OCI-LY1 (cell line): ENCODE results near the gene VKORC1.
"Not testable (repeated sequence)": the region's sequence is repeated elsewhere in the genome, so short reads cannot be mapped to it uniquely, and the experiment has no call there.

Experiments used
- H2AFZ ChIP-seq: fragments of 200-600 bp; sonication (generic), shearing (Covaris generic); 2 replicates; pipeline ENCODE4 v1.6.0; 2014; ENCODE audit warnings: antibody characterized with exemption, mild to moderate bottlenecking, low read length
- H3F3A ChIP-seq: fragments of 200-600 bp; sonication (generic), shearing (Covaris generic); 2 replicates; pipeline ENCODE4 v1.6.0; 2014; ENCODE audit warnings: mild to moderate bottlenecking, antibody characterized with exemption, low read length, moderate library complexity; ENCODE audit not compliant: insufficient read depth
- H3K27ac ChIP-seq: fragments of 200-600 bp; sonication (generic); 2 replicates; pipeline ENCODE4 v1.5.1; 2014; ENCODE audit warnings: low read length, mixed run types, mild to moderate bottlenecking, low read depth; ENCODE audit not compliant: poor library complexity, severe bottlenecking
- H3K27me3 ChIP-seq: fragments of 200-600 bp; sonication (generic); 2 replicates; pipeline ENCODE4 v1.6.0; 2014; ENCODE audit warnings: antibody characterized with exemption, mild to moderate bottlenecking, low read length, moderate library complexity; ENCODE audit not compliant: insufficient read depth
- H3K36me3 ChIP-seq: fragments of 200-600 bp; sonication (generic); 2 replicates; pipeline ENCODE4 v1.6.1; 2014; ENCODE audit warnings: mild to moderate bottlenecking, antibody characterized with exemption, low read length, moderate library complexity, mixed read lengths; ENCODE audit not compliant: insufficient read depth
- H3K4me1 ChIP-seq: fragments of 200-600 bp; sonication (generic); 2 replicates; pipeline ENCODE4 v1.5.1; 2014; ENCODE audit warnings: mild to moderate bottlenecking, low read length, moderate library complexity; ENCODE audit not compliant: insufficient read depth, severe bottlenecking
- H3K4me2 ChIP-seq: fragments of 200-600 bp; sonication (generic), shearing (Covaris generic); 2 replicates; pipeline ENCODE4 v1.6.1; 2014; ENCODE audit warnings: low read length
- H3K4me3 ChIP-seq: fragments of 200-600 bp; sonication (generic); 2 replicates; pipeline ENCODE4 v1.5.1; 2014; ENCODE audit warnings: low read length, low read depth, mild to moderate bottlenecking, mixed read lengths; ENCODE audit not compliant: poor library complexity, severe bottlenecking
- H3K79me2 ChIP-seq: fragments of 200-600 bp; shearing (Covaris generic); 2 replicates; pipeline ENCODE4 v1.6.1; 2016; ENCODE audit warnings: mixed run types, low read length, mixed read lengths; ENCODE audit not compliant: insufficient read depth
- H3K9ac ChIP-seq: fragments of 200-600 bp; sonication (generic), shearing (Covaris generic); 2 replicates; pipeline ENCODE4 v1.6.1; 2014; ENCODE audit warnings: mild to moderate bottlenecking, low read length, mixed read lengths
- H3K9me2 ChIP-seq: fragments of 200-600 bp; sonication (generic), shearing (Covaris generic); 2 replicates; pipeline ENCODE4 v1.6.1; 2014; ENCODE audit warnings: low read depth, mild to moderate bottlenecking, low read length, mixed read lengths
- H3K9me3 ChIP-seq: fragments of 200-600 bp; shearing (Covaris generic); 2 replicates; pipeline ENCODE4 v1.6.1; 2014; ENCODE audit warnings: low read length, mixed read lengths
- H4K20me1 ChIP-seq: fragments of 200-600 bp; sonication (generic), shearing (Covaris generic); 2 replicates; pipeline ENCODE4 v1.6.0; 2016; ENCODE audit warnings: mild to moderate bottlenecking, low read length; ENCODE audit not compliant: insufficient read depth
- CTCF ChIP-seq: fragments of 200-600 bp; sonication (generic), shearing (Covaris generic); IDR thresholded peaks from 2 replicates; pipeline ENCODE4 v1.5.1; 2017; ENCODE audit warnings: mild to moderate bottlenecking, antibody characterized with exemption, low read length, moderate library complexity, mixed read lengths
- EZH2 ChIP-seq: fragments of 200-600 bp; sonication (generic), shearing (Covaris generic); IDR thresholded peaks from 2 replicates; pipeline ENCODE4 v1.8.0; 2017; ENCODE audit warnings: borderline replicate concordance, mixed run types, mild to moderate bottlenecking, antibody characterized with exemption, low read length, moderate library complexity, mixed read lengths

The VKORC1 gene

GRCh38 chr16:31142109-31143010, 47.8 kb upstream of the VKORC1 start:
- Histone ChIP-seq H3K9me3 (no peaks in the 10 kb centered on the region), H3K36me3 (no peaks in the 10 kb centered on the region), H2AFZ (0 out of 2 replicates have a peak overlapping the region, but pooled peaks have one; percentile 31), H3K4me1 (peaks cover 10% of the 10 kb centered on the region), H3K27ac (no peak overlapping the region), H3K9ac (peak overlapping the region; percentile 48; the same call in 1 of the 2 replicates), H3K79me2 (no peaks in the 10 kb centered on the region), H3K9me2 (no peaks in the 10 kb centered on the region), H3K27me3 (no peaks in the 10 kb centered on the region), H3F3A (no peaks in the 10 kb centered on the region), H3K4me2 (peak overlapping the region; percentile 61), H4K20me1 (no peaks in the 10 kb centered on the region), H3K4me3 (peak overlapping the region; percentile 50)
- TF ChIP-seq CTCF (peak; percentile 86), EZH2 (no peak)

- no peaks in the 10 kb centered on the region for H3K79me2 ChIP-seq
- no peaks in the 10 kb centered on the region for H3K9me2 ChIP-seq
- no peak overlapping the region for H3K27ac ChIP-seq
- H4K20me1 ChIP-seq, result no peaks in the 10 kb centered on the region
- TF ChIP-seq EZH2 (no peak), CTCF (no peak)
- H3K4me3 ChIP-seq, result peak overlapping the region; percentile 29
- no peaks in the 10 kb centered on the region for H3F3A ChIP-seq
- H3K27me3 ChIP-seq, result peaks cover 1% of the 10 kb centered on the region; the same call in 1 of the 2 replicates
- H3K4me2 ChIP-seq, result peak overlapping the region; percentile 51
- no peaks in the 10 kb centered on the region for H3K9me3 ChIP-seq
- no peaks in the 10 kb centered on the region for H3K36me3 ChIP-seq
- H2AFZ ChIP-seq, result 0 out of 2 replicates have a peak overlapping the region, but pooled peaks have one; percentile 31
- peaks cover 10% of the 10 kb centered on the region for H3K4me1 ChIP-seq
- peak overlapping the region; percentile 28; the same call in 1 of the 2 replicates for H3K9ac ChIP-seq
These were observed 47.0 kb upstream of the VKORC1 start for GRCh38 chr16:31141489-31142108.

GRCh38 chr16:31141071-31141469, 46.5 kb upstream of the VKORC1 start:
- H3K4me3 ChIP-seq, H3K4me1 ChIP-seq, H3F3A ChIP-seq, H3K9me3 ChIP-seq, H3K36me3 ChIP-seq, H2AFZ ChIP-seq, H3K9me2 ChIP-seq, H3K9ac ChIP-seq, H4K20me1 ChIP-seq, H3K4me2 ChIP-seq, H3K27me3 ChIP-seq, H3K79me2 ChIP-seq, H3K27ac ChIP-seq: not testable (repeated sequence)
